ENCODE results near the gene PRXL2B. TPM values are rescaled to one million over a fixed set of nuclear protein-coding genes. Genes with fewer than 3 reads are reported as not detected.

Gene PRXL2B
- total RNA-seq, 2 experiments from 2014 or later = 40.0 to 41.9 TPM

- ChIA-PET CTCF (interaction anchor here (1.8 kb wide), 1 partner anchor 223 kb away, joined by 4 read pairs; no protein-coding TSS in a partner anchor), POLR2A (interaction anchor here (0.5 to 0.6 kb wide), 2 partner anchors 8 to 15 kb away, joined by 3 to 4 read pairs; no protein-coding TSS in a partner anchor)
Observed at GRCh38 chr1:2637442-2638145, 51.0 kb downstream of the PRXL2B start.

GRCh38 chr1:2638466-2639115, 52.0 kb downstream of the PRXL2B start:
- POLR2A ChIA-PET = interaction anchor here (0.6 kb wide), 1 partner anchor 93 kb away, joined by 3 read pairs; no protein-coding TSS in a partner anchor

GRCh38 chr1:2639203-2639602, 52.6 kb downstream of the PRXL2B start:
- CTCF ChIA-PET = interaction anchor here (1.2 kb wide), 1 partner anchor 16 kb away, joined by 3 read pairs; no protein-coding TSS in a partner anchor
- POLR2A ChIA-PET = no interaction called here

More at GRCh38 chr1:2638466-2639115, 52.0 kb downstream of the PRXL2B start:
- CTCF ChIA-PET = interaction anchor here (1.2 kb wide), 1 partner anchor 15 kb away, joined by 3 read pairs; no protein-coding TSS in a partner anchor

- ChIA-PET CTCF (no interaction called here), POLR2A (no interaction called here)
Observed at GRCh38 chr1:2639607-2640521, 53.3 kb downstream of the PRXL2B start.

GRCh38 chr1:2640626-2641025, 54.0 kb downstream of the PRXL2B start:
- CTCF ChIA-PET = no interaction called here

More at GRCh38 chr1:2640626-2641025, 54.0 kb downstream of the PRXL2B start:
- POLR2A ChIA-PET = no interaction called here

Other genes with a start within 250 kb of the PRXL2B start
- gene MORN1, start 195.2 kb upstream of the PRXL2B start, total RNA-seq = 1 to 10 TPM; 8.7 to 9.9 TPM
- gene RER1, start 194.9 kb upstream of the PRXL2B start, total RNA-seq = 100 to 1,000 TPM; 188 to 209 TPM
- 10 to 100 TPM; 22.6 to 24.2 TPM for gene PEX10, start 174.2 kb upstream of the PRXL2B start, total RNA-seq
- under 1 TPM; 0.80 to 0.84 TPM for gene PLCH2, start 110.5 kb upstream of the PRXL2B start, total RNA-seq
- gene PANK4, start 60.2 kb upstream of the PRXL2B start, total RNA-seq = 10 to 100 TPM; 39.1 to 41.3 TPM
- gene HES5, start 56.5 kb upstream of the PRXL2B start, total RNA-seq = under 1 TPM; 0.21 to 0.23 TPM
- 100 to 1,000 TPM; 141 to 153 TPM for gene TNFRSF14, start 30.4 kb upstream of the PRXL2B start, total RNA-seq
- under 1 TPM in 1 of 2 experiments, not detected in 1; 0.42 TPM for gene MMEL1, start 46.2 kb downstream of the PRXL2B start, total RNA-seq
- 1 to 10 TPM; 1.0 to 1.1 TPM for gene TTC34, start 214.9 kb downstream of the PRXL2B start, total RNA-seq

Measured in activated CD8-positive, alpha-beta memory T cell treated with anti-CD3 and anti-CD28 coated beads for 36 hours (primary cell).